ENCODE data around the gene TRERF1. TPM values are rescaled to one million over a fixed set of nuclear protein-coding genes. Genes with fewer than 3 reads are reported as not detected.

TRERF1 gene
- total and polyA plus RNA-seq, 2 of the 4 experiments (the other 2 are of a cell fraction): 6.3 to 9.9 TPM

- in situ Hi-C loops (cut with MboI; ENCODE audit: low sequenced_read_pairs) (loop anchor here (5.0 kb wide), 1 partner anchor 284 kb away; no protein-coding TSS in a partner anchor), dilution Hi-C loops (cut with HindIII; ENCODE audit: low sequenced_read_pairs, unreplicated experiment) (no loop called here), intact Hi-C loops (cut with micrococcal nuclease) (loop anchor here (5.0 kb wide), 1 partner anchor 284 kb away; no protein-coding TSS in a partner anchor)
- Histone ChIP-seq H3K18ac (ENCODE audit: low read depth, low read length) (no peak overlapping the region), H3K9me1 (ENCODE audit: insufficient read depth, low read length) (peaks cover 28% of the 10 kb centered on the region), H4K91ac (ENCODE audit: insufficient read depth, low read depth, low read length) (no peak overlapping the region), H3K23ac (ENCODE audit: low read depth, low read length) (no peak overlapping the region), H4K8ac (ENCODE audit: low read depth in 2 of 2, low read length in 2 of 2) (no peak overlapping the region), H2AK5ac (ENCODE audit: low read depth, low read length) (no peak overlapping the region), H4K20me1 (ENCODE audit: insufficient read depth, low read length) (no peaks in the 10 kb centered on the region), H2BK5ac (ENCODE audit: low read depth, low read length, poor library complexity, severe bottlenecking) (no peak overlapping the region), H2AK9ac (replicated peaks; ENCODE audit: low read depth, low read length, poor library complexity) (peak overlapping the region; percentile 46), H3K4me1 (ENCODE audit: control insufficient read depth, insufficient read depth, low read length) (peaks cover 13% of the 10 kb centered on the region), H2BK120ac (ENCODE audit: low read depth, low read length) (no peak overlapping the region), H3K4me2 (ENCODE audit: low read depth, low read length) (no peak overlapping the region), H2AFZ (replicated peaks; ENCODE audit: low read length, poor library complexity) (no peak overlapping the region), H3K56ac (ENCODE audit: extremely low read depth, insufficient read depth, low read length) (no peak overlapping the region), H3K27me3 (ENCODE audit: control insufficient read depth, insufficient read depth, low read length) (no peaks in the 10 kb centered on the region), H2BK20ac (ENCODE audit: low read depth, low read length) (no peak overlapping the region), H3K79me1 (ENCODE audit: low read depth in 1 of 2, low read length in 2 of 2) (peaks cover 11 to 49% of the 10 kb centered on the region in 2 experiments), H2BK15ac (ENCODE audit: low read depth, low read length) (no peak overlapping the region), H3K36me3 (ENCODE audit: control insufficient read depth, insufficient read depth, low read length) (peaks cover 28% of the 10 kb centered on the region), H4K5ac (ENCODE audit: low read depth, low read length) (no peak overlapping the region), H3K4ac (ENCODE audit: low read depth, low read length) (no peak overlapping the region), H3K27ac (ENCODE audit: insufficient read depth, low read length) (no peak overlapping the region), H3K14ac (replicated peaks; ENCODE audit: low read depth, low read length) (no peak overlapping the region), H3K4me3 (ENCODE audit: insufficient read depth, low read depth, low read length) (no peak overlapping the region), H3K9me3 (ENCODE audit: control insufficient read depth, insufficient read depth, low read length) (no peaks in the 10 kb centered on the region), H3K9ac (ENCODE audit: low read depth, low read length) (no peak overlapping the region)
- ATAC-seq (ENCODE audit: low read depth): no peak
- no peak for DNase-seq
- TF ChIP-seq ELK1 (IDR thresholded peaks at IDR 0.05; ENCODE audit: borderline replicate concordance, low read depth, low read length) (no peak), NFE2L2 (IDR thresholded peaks at IDR 0.05; ENCODE audit: low read depth, low read length) (no peak), USF2 (IDR thresholded peaks at IDR 0.05; ENCODE audit: low read depth, low read length) (no peak), POLR2A (IDR thresholded peaks at IDR 0.05; ENCODE audit: low read depth, low read length) (no peak), RCOR1 (IDR thresholded peaks at IDR 0.05; ENCODE audit: insufficient replicate concordance, low read length) (no peak), FOS (IDR thresholded peaks at IDR 0.05; ENCODE audit: low read depth, low read length) (no peak), MXI1 (IDR thresholded peaks at IDR 0.05; ENCODE audit: borderline replicate concordance, low read depth, low read length) (no peak), SMC3 (IDR thresholded peaks at IDR 0.05; ENCODE audit: low read depth, low read length) (no peak), RAD21 (IDR thresholded peaks at IDR 0.05; ENCODE audit: low read length) (no peak), CHD1 (IDR thresholded peaks at IDR 0.05; ENCODE audit: low read depth, low read length) (no peak), CEBPB (IDR thresholded peaks at IDR 0.05; ENCODE audit: low read depth, low read length) (no peak), BHLHE40 (IDR thresholded peaks at IDR 0.05; ENCODE audit: low read depth, low read length) (no peak), MAFK (IDR thresholded peaks at IDR 0.05; ENCODE audit: low read depth, low read length) (no peak)
- ChIA-PET CTCF (interaction anchor here (1.4 kb wide), 1 partner anchor 284 kb away, joined by 5 read pairs; no protein-coding TSS in a partner anchor), POLR2A (ENCODE audit: unreplicated experiment) (no interaction called here)
- BruUV-seq (replicated peaks): no TSS peak
- 97% methylated on average over 10 of the region's 24 CpGs; no CpG with 5 or more reads in 1 of the 2 experiments for WGBS, 2 experiments (ENCODE audit: extremely low coverage in 2 of 2, insufficient read length in 1 of 2)
Observed at GRCh38 chr6:42263165-42263728, 188.5 kb downstream of the TRERF1 start.

Data from IMR-90 (cell line).